Measurements from ENCODE around the gene ZSWIM6. TPM values are rescaled to one million over a fixed set of nuclear protein-coding genes. Genes with fewer than 3 reads are reported as not detected.

Gene ZSWIM6
- total and polyA plus RNA-seq, 2 of the 4 experiments (the other 2 are of a cell fraction): 10.8 to 14.1 TPM

GRCh38 chr5:61461926-61462325, 129.9 kb downstream of the ZSWIM6 start:
- Histone ChIP-seq H3K18ac (ENCODE audit: low read depth, low read length) (no peak overlapping the region), H3K4me3 (ENCODE audit: insufficient read depth, low read depth, low read length) (no peak overlapping the region), H2BK20ac (ENCODE audit: low read depth, low read length) (no peak overlapping the region), H3K4me2 (ENCODE audit: low read depth, low read length) (no peak overlapping the region), H4K8ac (ENCODE audit: low read depth in 2 of 2, low read length in 2 of 2) (no peak overlapping the region), H2BK120ac (ENCODE audit: low read depth, low read length) (no peak overlapping the region), H4K5ac (ENCODE audit: low read depth, low read length) (no peak overlapping the region), H2AFZ (replicated peaks; ENCODE audit: low read length, poor library complexity) (no peak overlapping the region), H2BK5ac (ENCODE audit: low read depth, low read length, poor library complexity, severe bottlenecking) (no peak overlapping the region), H3K9me1 (ENCODE audit: insufficient read depth, low read length) (peaks cover 10% of the 10 kb centered on the region), H2BK15ac (ENCODE audit: low read depth, low read length) (no peak overlapping the region), H3K4me1 (ENCODE audit: control insufficient read depth, insufficient read depth, low read length) (peaks cover 15% of the 10 kb centered on the region), H3K36me3 (ENCODE audit: control insufficient read depth, insufficient read depth, low read length) (no peaks in the 10 kb centered on the region), H3K4ac (ENCODE audit: low read depth, low read length) (no peak overlapping the region), H3K9me3 (ENCODE audit: control insufficient read depth, insufficient read depth, low read length) (no peaks in the 10 kb centered on the region), H3K27ac (ENCODE audit: insufficient read depth, low read length) (no peak overlapping the region), H3K23ac (ENCODE audit: low read depth, low read length) (no peak overlapping the region), H3K56ac (ENCODE audit: extremely low read depth, insufficient read depth, low read length) (no peak overlapping the region), H3K79me1 (ENCODE audit: low read depth in 1 of 2, low read length in 2 of 2) (peaks cover 30 to 71% of the 10 kb centered on the region in 2 experiments), H4K20me1 (ENCODE audit: insufficient read depth, low read length) (peaks cover 62% of the 10 kb centered on the region), H3K9ac (ENCODE audit: low read depth, low read length) (no peak overlapping the region), H3K14ac (replicated peaks; ENCODE audit: low read depth, low read length) (no peak overlapping the region), H3K27me3 (ENCODE audit: control insufficient read depth, insufficient read depth, low read length) (no peaks in the 10 kb centered on the region), H2AK9ac (replicated peaks; ENCODE audit: low read depth, low read length, poor library complexity) (no peak overlapping the region), H4K91ac (ENCODE audit: insufficient read depth, low read depth, low read length) (no peak overlapping the region), H2AK5ac (ENCODE audit: low read depth, low read length) (no peak overlapping the region)
- WGBS, 2 experiments (ENCODE audit: extremely low coverage in 2 of 2, insufficient read length in 1 of 2): no CpG with 5 or more reads among the region's 1 CpG
- no peak for DNase-seq
- CTCF ChIA-PET: interaction anchor here (0.8 kb wide), 1 partner anchor 11 kb away, joined by 3 read pairs; no protein-coding TSS in a partner anchor
- BruUV-seq (replicated peaks): no TSS peak
- intact Hi-C loops (cut with micrococcal nuclease) (loop anchor here (10.0 kb wide), 2 partner anchors 127 to 407 kb away; partner anchors contain the start of gene ZSWIM6), dilution Hi-C loops (cut with HindIII; ENCODE audit: low sequenced_read_pairs, unreplicated experiment) (no loop called here), in situ Hi-C loops (cut with MboI; ENCODE audit: low sequenced_read_pairs) (no loop called here)
- no peak for TF ChIP-seq RFX5 (IDR thresholded peaks at IDR 0.05; ENCODE audit: low read depth, low read length)
- no peak for TF ChIP-seq RCOR1 (IDR thresholded peaks at IDR 0.05; ENCODE audit: insufficient replicate concordance, low read length)
- no peak for TF ChIP-seq POLR2A (IDR thresholded peaks at IDR 0.05; ENCODE audit: low read depth, low read length)
- ATAC-seq (ENCODE audit: low read depth): no peak
- POLR2A ChIA-PET (ENCODE audit: unreplicated experiment): no interaction called here
